Colonic mucosa (tissue), 4 donors: ENCODE data around the gene MCIDAS. TPM values are rescaled to one million over a fixed set of nuclear protein-coding genes. Genes with fewer than 3 reads are reported as not detected.
A peak's percentile ranks its signal among the peaks of the same experiment; 100 is the strongest.

ENCODE experiments used
- DNase-seq: peaks from one replicate; pipeline ENCODE4 v3.0.0-alpha.2; 2020
- H3K27ac ChIP-seq: fragments of 200-600 bp; one replicate; pipeline ENCODE4 v1.8.0; 2021
- H3K27me3 ChIP-seq: fragments of 200-600 bp; one replicate; pipeline ENCODE4 v1.8.0; 2021
- H3K36me3 ChIP-seq: fragments of 200-600 bp; one replicate; pipeline ENCODE4 v1.8.0; 2021
- H3K4me1 ChIP-seq: fragments of 200-600 bp; one replicate; pipeline ENCODE4 v1.8.0; 2021; ENCODE audit warnings: mild to moderate bottlenecking
- H3K4me3 ChIP-seq: fragments of 200-600 bp; one replicate; pipeline ENCODE4 v1.8.0; 2021
- H3K9ac ChIP-seq, 2 donors: one replicate each; pipeline ENCODE4 v1.7.0; 2013; ENCODE audit warnings: control low read depth in 2 of 2, low read depth in 2 of 2, low read length in 2 of 2
- H3K9me3 ChIP-seq: fragments of 200-600 bp; one replicate; pipeline ENCODE4 v1.8.0; 2021
- intact Hi-C: fragments of 100-400 bp; cut with DNase I; formaldehyde crosslinking; loops from one replicate; pipeline ENCODE4 v1.14.1; 2022
- total RNA-seq, 2 donors: library from RNA; stranded (reverse); fragmentation: NEBNext Ultra II Directional in 1 of 2; extraction: Animal tissue kit (Norgen Biotek cat#: 25700) in 1 of 2; gene quantifications; one replicate each; pipeline ENCODE4 v1.2.1, GENCODE V29; 2021
- TF ChIP-seq, protein P1 (sequence below): fragments of 200-600 bp; IDR thresholded peaks from one replicate; pipeline ENCODE4 v1.8.0; 2022; ENCODE audit warnings: antibody characterized with exemption, mild to moderate bottlenecking
- donor health status: healthy.
- donor health status: DM: no; HTN: no; CAD: no.
- donor health status: DM: no; HTN: no; CAD: no.

MCIDAS gene
- total RNA-seq, 2 donors from 2014 or later, result 0.13 to 0.22 TPM

DNA sequence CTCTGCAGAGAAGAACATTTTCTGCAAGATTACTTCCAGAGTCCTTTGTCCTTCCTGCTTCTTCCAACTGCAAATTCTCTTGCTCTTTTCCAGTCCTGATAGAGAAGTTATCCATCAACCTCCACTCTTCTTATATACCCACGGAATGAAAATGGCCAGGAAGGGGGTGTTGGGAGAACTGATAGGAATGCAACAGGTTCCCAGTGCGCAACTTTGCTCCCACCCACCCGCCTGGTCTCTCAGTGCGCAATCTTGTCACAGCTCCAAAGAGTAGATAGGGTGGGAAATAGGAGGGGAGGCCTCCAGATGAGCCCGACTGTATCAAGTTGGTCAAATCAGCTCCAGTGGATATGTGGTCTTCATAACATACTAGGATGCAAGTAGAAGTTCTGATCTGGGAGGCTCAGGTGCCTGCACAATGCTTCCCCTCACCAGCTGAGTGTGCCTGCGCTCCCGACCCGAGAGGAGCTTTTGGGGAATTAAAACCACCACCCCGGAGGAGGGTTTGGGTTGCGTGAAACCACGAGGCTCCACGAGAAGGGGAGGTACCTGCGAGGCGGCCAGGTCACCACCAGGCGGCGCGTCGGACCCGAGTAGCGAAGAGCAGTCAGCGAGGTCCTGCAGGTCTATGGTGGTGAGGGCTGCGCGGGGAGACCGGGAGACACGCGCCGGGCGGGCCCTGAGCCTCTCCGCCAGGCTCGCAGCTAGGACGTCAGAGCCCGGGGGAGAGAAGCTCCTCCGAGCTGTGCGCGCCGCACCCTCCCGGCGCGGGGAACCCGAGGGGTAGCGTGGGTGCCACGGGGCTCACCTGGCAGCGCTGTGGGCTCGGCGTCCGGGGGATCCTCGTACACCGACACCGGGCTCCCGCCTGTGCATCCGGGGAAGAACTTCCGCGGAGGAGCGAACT is 835 bp downstream of the MCIDAS start:
- Histone ChIP-seq H3K9ac (peak overlapping the region in 1 of 2 donors; percentile 8), H3K27me3 (peaks cover 96% of the 10 kb centered on the region), H3K27ac (no peak overlapping the region), H3K36me3 (no peaks in the 10 kb centered on the region), H3K9me3 (no peaks in the 10 kb centered on the region), H3K4me1 (peaks cover 11% of the 10 kb centered on the region), H3K4me3 (peak overlapping the region; percentile 44)
- intact Hi-C loops, result no loop called here
- TF ChIP-seq, protein P1, sequence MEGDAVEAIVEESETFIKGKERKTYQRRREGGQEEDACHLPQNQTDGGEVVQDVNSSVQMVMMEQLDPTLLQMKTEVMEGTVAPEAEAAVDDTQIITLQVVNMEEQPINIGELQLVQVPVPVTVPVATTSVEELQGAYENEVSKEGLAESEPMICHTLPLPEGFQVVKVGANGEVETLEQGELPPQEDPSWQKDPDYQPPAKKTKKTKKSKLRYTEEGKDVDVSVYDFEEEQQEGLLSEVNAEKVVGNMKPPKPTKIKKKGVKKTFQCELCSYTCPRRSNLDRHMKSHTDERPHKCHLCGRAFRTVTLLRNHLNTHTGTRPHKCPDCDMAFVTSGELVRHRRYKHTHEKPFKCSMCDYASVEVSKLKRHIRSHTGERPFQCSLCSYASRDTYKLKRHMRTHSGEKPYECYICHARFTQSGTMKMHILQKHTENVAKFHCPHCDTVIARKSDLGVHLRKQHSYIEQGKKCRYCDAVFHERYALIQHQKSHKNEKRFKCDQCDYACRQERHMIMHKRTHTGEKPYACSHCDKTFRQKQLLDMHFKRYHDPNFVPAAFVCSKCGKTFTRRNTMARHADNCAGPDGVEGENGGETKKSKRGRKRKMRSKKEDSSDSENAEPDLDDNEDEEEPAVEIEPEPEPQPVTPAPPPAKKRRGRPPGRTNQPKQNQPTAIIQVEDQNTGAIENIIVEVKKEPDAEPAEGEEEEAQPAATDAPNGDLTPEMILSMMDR, result peak; percentile 50
- DNase-seq, result peak; percentile 74

DNA sequence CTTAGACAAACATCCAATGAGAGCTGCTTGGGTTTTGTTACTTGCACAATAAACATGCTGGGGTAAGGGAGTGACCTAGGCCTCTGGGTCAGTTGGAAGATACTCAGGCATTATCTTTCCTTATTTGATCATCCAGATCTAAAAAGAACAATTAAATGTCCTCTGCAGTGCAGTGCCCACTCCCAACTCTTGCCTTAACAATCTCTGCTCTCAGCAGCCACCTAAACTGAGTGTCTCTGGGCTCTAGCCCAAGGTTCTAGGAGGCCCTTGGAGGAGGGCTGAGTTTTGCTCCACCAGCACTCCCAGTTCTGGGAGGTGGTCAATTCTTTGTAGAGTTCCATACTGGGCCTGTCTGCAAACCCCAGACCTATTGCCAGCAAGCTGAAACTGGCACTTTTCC is 1.8 kb downstream of the MCIDAS start:
- Histone ChIP-seq H3K27me3 (peaks cover 96% of the 10 kb centered on the region), H3K9ac (no peak overlapping the region), H3K4me3 (no peak overlapping the region), H3K4me1 (peaks cover 12% of the 10 kb centered on the region), H3K9me3 (no peaks in the 10 kb centered on the region), H3K27ac (no peak overlapping the region), H3K36me3 (no peaks in the 10 kb centered on the region)
- DNase-seq, result no peak
- TF ChIP-seq, protein P1, result no peak
- intact Hi-C loops, result no loop called here

DNA sequence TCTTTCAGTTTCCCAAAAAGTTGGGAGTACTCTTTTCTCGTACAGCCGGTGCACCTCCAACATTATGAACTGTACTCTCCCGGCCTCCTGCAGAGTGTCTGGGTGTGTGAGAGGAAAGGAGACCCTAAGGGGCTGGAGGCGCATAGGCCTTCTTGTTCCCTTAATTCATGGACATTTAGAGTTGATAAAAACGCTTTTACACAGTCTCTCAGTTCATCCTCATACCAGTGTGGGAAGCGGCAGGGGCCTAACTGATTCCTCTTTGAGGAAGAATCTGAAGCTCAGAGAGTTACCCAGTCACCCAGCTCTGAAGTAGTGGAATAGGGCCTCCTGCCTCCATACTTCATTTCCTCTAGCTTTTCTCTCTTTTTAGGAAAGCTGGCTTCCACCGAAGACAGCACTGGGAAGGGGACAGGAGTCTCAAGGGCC is 3.3 kb downstream of the MCIDAS start:
- peaks cover 84% of the 10 kb centered on the region for H3K27me3 ChIP-seq

DNA sequence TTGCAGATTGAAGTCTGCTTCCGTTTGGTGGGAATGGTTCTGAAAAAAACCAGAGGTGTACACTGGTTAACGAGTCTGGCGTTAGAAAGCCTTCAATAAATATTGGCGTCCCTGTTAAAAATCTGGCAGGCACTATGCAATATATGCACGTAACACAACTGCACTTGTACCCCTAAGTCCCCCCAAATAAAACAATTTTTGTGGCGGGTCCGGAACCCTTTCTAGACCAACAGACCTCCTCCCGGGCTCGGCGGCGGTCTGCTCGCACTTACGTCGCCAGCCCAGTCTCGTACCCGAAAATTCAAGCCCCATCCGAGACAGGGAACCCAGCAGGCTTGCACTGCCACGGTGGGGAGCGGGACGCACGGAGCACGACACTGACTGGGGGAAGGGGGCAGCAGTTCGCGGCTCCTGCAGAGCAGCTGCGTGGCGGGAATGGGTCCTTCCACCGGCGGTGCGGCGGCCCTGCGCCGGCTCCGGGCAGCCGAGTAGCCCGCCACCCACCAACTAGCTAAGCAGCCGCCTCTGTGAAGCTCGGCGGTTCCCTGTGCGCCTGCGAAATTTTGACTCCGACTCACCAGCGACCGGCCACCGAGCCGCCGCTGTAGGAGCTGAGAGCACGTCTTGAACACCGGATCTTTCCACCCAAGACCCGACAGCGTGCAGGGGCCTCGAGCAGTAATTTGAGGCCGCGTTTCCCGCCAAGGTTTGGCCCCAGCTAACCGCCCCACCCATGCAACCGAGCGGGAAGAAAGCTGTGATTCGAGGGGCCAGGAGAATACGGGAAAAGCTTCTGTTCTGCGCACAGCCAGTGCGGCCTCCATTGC is 3.9 kb downstream of the MCIDAS start:
- intact Hi-C loops, result loop anchor here (5.0 kb wide), 1 partner anchor 36 kb away; no protein-coding TSS in a partner anchor
- H3K9ac ChIP-seq, result no peak overlapping the region
- no peak for DNase-seq
- no peaks in the 10 kb centered on the region for H3K9me3 ChIP-seq
- no peak overlapping the region for H3K4me3 ChIP-seq
- H3K27me3 ChIP-seq, result peaks cover 80% of the 10 kb centered on the region
- peaks cover 12% of the 10 kb centered on the region for H3K4me1 ChIP-seq
- no peaks in the 10 kb centered on the region for H3K36me3 ChIP-seq
- H3K27ac ChIP-seq, result no peak overlapping the region
- TF ChIP-seq, protein P1, result no peak

More for the DNA sequence above, 3.3 kb downstream of the MCIDAS start:
- Histone ChIP-seq H3K27ac (no peak overlapping the region), H3K36me3 (no peaks in the 10 kb centered on the region), H3K4me1 (peaks cover 12% of the 10 kb centered on the region), H3K9me3 (no peaks in the 10 kb centered on the region), H3K9ac (no peak overlapping the region), H3K4me3 (no peak overlapping the region)
- intact Hi-C loops, result loop anchor here (5.0 kb wide), 1 partner anchor 37 kb away; no protein-coding TSS in a partner anchor
- DNase-seq, result no peak
- TF ChIP-seq, protein P1, result no peak
